Measurements from ENCODE around the gene COL26A1.

DNA sequence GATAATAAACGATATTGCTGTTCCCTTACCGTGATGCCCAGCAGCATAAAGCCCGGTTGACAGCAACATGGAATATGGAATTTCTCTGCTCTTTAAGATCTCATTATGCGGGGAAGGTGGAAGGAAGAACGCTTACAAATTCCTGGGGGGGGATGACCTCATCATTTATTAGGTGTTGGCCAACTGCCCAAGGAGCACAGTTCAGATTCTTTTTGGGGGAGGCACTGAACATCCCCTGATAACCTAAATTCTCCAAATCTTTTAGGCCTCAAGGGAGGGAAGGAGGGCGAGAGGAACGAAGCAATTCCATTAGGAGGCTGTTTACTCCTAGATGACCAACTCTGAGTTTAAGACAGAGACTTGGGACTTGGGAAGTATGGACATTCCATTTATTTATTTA lies 5.2 kb upstream of the COL26A1 start:
- TF ChIP-seq SIN3A (IDR thresholded peaks at IDR 0.05; ENCODE audit: borderline replicate concordance, insufficient read depth, low read length) = no peak
- TF ChIP-seq POLR2AphosphoS5 (IDR thresholded peaks at IDR 0.05; ENCODE audit: low read depth, low read length) = no peak
- TF ChIP-seq, protein P1, sequence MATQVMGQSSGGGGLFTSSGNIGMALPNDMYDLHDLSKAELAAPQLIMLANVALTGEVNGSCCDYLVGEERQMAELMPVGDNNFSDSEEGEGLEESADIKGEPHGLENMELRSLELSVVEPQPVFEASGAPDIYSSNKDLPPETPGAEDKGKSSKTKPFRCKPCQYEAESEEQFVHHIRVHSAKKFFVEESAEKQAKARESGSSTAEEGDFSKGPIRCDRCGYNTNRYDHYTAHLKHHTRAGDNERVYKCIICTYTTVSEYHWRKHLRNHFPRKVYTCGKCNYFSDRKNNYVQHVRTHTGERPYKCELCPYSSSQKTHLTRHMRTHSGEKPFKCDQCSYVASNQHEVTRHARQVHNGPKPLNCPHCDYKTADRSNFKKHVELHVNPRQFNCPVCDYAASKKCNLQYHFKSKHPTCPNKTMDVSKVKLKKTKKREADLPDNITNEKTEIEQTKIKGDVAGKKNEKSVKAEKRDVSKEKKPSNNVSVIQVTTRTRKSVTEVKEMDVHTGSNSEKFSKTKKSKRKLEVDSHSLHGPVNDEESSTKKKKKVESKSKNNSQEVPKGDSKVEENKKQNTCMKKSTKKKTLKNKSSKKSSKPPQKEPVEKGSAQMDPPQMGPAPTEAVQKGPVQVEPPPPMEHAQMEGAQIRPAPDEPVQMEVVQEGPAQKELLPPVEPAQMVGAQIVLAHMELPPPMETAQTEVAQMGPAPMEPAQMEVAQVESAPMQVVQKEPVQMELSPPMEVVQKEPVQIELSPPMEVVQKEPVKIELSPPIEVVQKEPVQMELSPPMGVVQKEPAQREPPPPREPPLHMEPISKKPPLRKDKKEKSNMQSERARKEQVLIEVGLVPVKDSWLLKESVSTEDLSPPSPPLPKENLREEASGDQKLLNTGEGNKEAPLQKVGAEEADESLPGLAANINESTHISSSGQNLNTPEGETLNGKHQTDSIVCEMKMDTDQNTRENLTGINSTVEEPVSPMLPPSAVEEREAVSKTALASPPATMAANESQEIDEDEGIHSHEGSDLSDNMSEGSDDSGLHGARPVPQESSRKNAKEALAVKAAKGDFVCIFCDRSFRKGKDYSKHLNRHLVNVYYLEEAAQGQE (IDR thresholded peaks at IDR 0.05; ENCODE audit: insufficient read depth in 1 of 2, low read depth in 2 of 2, low read length in 2 of 2) = no peak
- no peak for TF ChIP-seq TAF1 (IDR thresholded peaks at IDR 0.05; ENCODE audit: borderline replicate concordance, insufficient read depth, low read length)

All from PFSK-1 (cell line).